ENCODE data around the gene SNX8.

DNA sequence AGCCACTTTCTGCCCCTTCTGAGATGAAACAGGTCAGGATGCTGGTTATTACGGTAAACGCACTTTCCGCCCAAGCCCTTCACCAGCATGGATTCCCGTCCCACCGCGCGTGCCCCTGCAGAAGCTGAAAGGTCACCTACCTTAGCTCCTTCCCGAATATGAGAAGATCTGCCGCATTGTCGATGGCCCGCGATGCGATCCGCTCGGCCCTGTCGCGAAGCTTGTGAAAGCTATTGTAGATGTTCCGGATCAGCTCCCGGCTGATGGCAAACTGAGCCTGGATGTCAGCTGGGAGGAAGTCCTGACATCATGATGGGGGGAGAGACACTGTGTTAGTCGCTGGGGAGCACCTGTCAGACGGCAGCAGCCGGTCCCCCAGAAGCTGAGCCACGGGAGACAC, 50.1 kb downstream of the SNX8 start:
- TF ChIP-seq, protein P1, sequence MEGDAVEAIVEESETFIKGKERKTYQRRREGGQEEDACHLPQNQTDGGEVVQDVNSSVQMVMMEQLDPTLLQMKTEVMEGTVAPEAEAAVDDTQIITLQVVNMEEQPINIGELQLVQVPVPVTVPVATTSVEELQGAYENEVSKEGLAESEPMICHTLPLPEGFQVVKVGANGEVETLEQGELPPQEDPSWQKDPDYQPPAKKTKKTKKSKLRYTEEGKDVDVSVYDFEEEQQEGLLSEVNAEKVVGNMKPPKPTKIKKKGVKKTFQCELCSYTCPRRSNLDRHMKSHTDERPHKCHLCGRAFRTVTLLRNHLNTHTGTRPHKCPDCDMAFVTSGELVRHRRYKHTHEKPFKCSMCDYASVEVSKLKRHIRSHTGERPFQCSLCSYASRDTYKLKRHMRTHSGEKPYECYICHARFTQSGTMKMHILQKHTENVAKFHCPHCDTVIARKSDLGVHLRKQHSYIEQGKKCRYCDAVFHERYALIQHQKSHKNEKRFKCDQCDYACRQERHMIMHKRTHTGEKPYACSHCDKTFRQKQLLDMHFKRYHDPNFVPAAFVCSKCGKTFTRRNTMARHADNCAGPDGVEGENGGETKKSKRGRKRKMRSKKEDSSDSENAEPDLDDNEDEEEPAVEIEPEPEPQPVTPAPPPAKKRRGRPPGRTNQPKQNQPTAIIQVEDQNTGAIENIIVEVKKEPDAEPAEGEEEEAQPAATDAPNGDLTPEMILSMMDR (conservative IDR thresholded peaks at IDR 0.05; ENCODE audit: low read length) = no peak
- TF ChIP-seq EZH2phosphoT487 (IDR thresholded peaks at IDR 0.05; ENCODE audit: borderline replicate concordance, low read depth, low read length) = no peak

Data from OCI-LY7 (cell line).